ELF-1 (cell line): ENCODE measurements around the gene MAPK4.
"Not testable (repeated sequence)": the region's sequence is repeated elsewhere in the genome, so short reads cannot be mapped to it uniquely, and the experiment has no call there.

Source experiments
- DNase-seq: peaks from one replicate; pipeline ENCODE4 v3.0.0-alpha.2; 2016; ENCODE audit warnings: low read depth, low spot score

Gene MAPK4

DNA sequence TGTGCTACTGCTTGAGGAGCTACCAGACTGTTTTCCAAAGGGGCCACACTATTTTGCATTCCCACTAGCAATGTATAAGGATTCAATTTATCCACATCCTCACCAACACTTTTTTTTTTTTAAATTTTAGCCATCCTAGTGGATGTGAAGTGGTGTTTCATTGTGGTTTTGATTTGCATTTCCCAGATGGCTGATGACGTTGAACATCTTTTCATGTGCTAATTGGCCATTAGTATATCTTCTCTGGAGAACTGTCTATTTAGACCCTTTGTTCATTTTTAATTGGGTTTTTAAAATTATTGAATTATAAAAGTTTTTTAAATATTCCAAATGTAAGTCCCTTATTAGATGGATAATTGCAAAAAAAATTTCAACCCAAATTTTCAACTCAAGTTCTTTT, 121.1 kb downstream of the MAPK4 start:
- no peak for DNase-seq

DNA sequence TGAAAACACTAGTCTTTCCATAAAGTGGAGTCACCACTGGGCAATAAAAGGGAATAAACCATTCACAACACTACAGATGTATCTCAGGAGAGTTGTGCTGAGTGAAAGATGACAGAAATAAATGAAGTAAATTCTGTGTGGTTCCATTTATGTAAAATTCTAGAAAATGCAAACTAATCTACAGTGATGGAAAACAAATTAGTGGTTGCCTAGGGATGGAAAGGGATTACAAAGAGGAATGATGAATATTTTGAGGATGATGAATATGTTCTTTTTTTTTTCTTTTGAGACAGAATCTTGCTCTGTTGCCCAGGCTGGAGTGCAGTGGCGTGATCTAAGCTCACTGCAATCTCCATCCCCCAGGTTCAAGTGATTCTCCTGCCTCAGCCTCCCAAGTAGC, 123.0 kb downstream of the MAPK4 start:
- no peak for DNase-seq

DNA sequence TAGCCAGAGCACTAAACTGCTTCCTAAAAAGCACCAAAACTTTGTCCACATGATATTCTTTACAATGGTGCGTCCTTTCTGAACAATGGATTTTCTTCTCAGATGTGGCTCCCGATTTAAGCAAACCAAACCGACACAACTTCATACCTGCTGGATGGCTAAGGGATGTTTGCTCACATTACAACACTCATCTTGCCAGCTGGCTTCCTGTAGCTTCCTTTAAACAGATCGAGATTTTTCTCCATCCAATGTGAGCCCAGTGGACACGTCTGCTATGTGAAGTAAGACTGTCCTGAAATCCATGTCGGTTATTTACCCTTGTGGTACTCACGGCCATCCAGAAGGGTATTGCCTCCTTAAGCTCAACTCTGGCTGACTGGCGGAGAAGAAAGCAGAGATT, 126.5 kb downstream of the MAPK4 start:
- DNase-seq, result no peak

DNA sequence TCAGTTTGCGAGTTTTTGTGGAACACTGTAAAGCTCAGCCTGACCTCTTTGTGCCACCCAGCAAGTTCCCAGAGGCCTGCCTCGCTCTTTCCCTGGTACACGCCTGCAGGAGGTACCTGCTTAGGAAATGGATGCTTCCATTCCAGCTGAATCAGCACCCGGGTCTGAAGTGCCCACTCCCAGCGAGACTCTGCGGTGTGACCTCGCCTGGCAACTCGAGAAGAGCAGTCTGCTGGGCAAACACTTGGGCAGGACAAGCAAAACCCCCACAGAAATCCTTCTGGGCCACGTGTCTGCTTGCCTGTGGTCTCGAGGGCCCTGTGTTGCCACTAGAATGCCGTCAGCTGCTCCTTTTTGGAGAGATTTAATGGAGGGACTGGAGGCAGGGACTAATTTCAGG, 127.6 kb downstream of the MAPK4 start:
- no peak for DNase-seq

DNA sequence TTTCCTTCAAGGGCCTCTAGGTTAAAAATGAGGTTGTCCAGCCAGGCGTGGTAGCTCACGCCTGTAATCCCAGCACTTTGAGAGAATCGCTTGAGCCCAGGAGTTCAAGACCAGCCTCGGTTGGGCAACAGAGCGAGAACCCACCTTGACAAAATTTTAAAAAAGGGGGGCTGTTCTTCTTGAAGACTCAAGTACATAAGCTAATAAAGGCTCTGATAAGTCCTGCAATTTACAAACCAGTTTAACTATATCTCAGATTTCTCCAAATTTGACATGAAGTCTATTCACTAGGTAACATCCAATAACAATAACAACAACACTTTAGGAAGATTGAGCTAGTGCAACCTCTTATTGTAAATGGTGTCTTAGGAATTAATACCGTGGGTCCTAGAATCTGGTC, 129.7 kb downstream of the MAPK4 start:
- DNase-seq, result no peak

DNA sequence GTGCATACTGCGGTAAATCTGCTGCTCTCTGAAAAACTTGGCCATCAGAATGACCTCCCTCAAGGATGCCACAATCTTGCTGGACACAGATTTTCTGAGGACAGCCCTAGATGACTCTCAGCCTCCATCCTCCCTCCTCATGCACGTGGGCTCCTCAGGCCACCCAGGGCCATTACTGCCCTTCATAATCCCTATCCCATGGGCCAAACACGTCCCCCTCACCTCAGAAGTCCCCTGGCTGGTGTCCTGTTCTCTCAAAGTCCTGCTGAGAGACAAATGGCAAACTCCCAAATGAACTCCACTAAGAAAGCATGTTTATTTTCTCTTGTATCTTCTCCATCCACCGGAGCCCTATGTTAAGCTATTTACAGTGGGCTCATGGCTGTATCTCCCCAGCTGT, 134.3 kb downstream of the MAPK4 start:
- DNase-seq, result no peak

DNA sequence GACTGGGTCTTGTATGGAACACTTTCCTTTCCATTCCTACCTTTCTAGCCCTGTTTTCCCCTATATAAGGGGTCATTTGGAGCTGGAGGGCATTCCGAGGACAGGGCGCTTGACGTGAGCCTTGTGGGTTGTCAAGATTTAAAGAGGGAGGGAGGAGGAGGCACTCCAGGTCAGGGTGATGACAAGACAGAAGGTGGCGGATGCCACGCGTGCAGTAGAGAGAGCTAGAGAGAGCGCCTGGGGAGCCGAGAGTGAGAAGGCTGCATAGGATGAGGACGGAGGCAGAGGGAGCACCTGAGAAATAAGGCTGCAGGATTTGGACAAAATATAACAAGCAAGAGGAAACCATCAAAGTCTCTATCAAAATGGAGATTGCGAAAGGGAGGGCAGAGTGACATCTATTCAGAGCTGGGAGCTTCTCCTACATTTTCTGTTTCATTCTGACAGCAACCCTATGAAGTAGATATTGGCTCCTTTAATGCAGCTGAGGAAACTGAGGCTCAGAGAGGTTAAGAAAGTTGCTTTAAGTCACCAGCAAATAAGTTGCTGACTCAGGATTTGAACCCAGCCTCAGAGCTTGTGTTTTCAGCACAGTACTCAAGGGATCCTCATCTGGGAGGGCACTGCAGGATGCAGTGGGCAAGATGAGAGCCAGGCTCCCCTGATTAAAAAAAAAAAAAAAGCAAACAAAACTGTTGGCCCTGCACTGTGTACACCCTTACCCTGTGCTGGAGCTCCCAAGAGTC, 135.7 kb downstream of the MAPK4 start:
- DNase-seq, result no peak

DNA sequence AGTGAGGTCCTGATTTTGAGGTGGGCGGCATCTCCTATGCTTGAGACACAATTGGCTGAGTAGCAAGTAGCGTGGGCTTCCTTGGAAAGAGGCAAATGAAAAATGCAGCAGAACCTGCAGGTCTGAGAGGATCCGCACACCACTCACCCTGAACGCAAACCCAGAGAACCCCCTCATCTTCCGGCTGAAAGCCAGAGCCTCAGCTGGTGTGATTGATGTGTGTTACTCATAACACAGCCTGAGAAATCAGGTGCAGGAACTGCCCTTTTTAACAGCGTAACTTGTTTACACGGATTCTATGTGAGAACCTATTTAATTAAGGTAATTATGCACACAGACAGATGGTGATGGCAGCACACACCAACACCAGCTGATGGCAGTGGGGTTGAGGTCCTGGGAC, 136.5 kb downstream of the MAPK4 start:
- DNase-seq, result no peak

DNA sequence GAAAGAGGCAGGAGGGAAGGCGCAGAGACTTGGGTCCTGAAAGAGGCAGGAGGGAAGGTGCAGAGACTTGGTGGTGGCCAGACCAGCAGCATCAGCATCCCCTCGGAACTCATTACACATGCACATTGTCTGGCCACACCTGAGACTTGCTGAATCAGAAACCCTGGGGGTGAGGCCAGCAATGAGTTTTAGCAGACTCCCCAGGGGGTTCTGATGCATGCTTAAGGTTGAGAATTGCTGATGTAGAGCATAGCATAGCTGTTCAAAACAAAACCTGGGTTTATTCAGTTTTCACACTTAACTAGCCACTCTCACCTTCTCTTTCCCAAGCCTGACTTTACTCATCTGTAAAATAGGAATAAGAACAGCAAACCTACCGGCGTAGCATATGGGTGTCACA, 137.0 kb downstream of the MAPK4 start:
- DNase-seq, result peak; percentile 39

DNA sequence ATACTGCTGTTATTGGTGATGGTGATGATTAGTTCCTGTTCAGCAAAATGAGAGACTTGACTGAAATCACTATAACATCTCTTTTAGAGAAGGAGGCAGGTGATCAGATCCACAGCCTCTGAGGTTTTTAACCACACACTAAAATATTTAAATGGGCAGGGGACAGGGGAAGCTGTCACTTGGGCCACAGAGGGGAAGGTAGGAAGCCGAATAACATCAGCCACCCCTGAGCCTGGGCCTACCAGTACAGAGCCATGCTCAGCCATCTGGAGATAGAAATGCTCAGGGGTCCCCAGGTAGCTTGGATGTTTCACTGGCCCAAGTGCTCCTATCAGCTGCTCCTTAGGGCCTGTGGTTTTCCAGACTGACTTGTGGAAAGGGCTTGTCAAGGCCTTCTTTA, 137.6 kb downstream of the MAPK4 start:
- DNase-seq, result no peak

DNA sequence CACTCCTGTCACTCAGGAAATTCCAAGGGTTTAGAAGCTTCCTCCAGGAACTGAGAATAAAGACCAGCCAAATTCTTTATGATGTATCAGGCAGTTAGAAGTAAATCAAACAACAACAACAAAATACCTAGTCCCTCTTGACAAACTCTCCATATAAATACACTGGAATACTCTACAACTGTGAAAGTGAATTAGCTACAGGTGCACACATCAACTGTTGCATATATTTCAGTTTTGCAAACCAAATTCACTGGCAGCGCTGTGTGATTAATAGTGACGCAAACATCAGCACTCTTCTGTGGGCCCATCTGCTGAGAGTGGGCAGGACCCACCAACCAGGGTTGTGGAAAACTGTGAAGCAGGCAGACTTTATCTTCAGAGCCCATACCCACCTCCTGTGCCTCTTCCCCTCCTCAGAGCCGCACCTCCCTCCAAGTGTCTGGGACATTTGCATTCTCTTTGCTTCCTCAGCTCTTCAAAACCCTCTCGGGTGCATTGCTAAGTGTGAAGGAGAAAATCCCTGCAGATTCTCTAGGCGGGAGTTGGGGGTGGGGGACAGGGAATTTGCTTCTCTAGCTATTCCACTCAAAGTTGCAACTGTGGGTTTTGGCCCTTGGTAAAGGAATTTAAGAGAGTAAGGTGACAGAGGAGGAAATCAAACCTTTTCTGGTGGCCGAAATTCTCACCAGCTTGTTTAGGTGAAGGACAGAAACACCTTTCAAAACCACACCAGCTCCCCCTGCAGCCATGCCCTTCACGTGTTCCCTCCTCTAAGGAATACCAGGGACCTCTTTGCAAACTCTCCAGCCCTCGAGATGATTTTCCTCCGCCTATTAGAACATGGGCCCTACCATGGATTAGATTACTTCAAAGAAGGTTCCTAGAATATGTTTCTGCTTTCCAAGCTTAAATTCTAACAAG, 140.6 kb downstream of the MAPK4 start:
- DNase-seq, result no peak

DNA sequence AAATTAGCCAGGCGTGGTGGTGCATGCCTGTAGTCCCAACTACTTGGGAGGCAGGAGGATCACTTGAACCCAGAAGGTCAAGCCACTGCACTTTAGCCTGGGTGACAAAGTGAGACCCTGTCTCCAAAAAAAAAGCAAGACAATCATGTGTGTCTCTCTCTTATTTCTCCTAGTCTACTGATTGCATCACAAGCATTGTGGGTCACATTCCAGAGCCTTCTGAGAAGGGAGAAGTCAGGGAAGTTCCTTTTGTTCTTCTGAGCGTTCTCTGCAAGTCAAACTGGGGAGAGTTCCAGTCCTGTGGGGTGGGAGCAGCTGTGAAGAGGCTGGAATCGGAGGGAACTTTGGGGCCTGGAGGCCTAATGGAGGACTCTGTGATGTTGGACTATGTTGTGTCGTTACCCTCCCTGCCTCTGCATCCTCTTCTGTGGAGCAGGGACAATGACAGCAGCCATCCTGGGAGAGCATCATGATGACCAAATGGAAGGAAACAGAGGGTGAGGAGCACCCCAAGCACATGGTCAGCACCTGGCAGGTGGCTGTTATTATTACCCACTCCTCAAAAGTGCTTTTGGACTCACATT, 144.6 kb downstream of the MAPK4 start:
- no peak for DNase-seq

DNA sequence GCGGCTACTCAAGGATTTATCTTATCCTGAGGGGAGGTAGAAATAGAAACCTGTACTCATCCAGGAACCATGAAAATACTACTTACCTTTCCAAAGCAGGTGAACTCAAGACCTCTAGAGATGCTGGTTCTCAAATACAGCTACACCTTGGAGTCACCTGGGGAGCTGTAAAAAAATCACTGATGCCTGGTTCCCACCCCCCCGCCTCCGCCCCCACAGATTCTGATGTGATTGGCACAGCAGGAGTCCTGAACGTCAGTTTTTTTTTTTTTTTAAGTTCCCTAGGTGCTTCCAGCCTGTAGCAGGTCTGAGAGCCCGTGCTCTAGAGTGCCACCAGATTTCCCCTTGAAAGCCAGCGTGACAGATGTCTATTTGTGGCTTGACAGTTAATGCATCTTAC, 146.3 kb downstream of the MAPK4 start:
- DNase-seq, result no peak

DNA sequence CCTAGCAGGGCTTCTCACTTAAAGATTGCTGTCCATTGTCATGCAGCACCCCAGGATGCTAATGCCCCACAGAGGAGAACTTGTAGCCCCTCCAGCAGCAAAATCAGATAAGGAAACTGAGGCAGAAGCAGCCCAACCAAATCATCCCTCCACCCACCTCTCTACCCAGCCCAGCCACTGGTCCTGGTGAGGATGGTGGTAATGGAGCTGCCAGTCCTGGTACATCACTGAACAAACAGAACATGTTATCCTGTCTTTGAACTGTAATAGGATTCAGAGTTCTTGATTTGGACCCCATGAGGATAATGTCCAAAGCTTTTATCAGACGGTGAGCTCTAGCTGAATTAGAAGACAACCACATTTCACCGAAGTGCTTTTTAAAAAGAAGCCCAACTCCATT, 146.8 kb downstream of the MAPK4 start:
- no peak for DNase-seq

DNA sequence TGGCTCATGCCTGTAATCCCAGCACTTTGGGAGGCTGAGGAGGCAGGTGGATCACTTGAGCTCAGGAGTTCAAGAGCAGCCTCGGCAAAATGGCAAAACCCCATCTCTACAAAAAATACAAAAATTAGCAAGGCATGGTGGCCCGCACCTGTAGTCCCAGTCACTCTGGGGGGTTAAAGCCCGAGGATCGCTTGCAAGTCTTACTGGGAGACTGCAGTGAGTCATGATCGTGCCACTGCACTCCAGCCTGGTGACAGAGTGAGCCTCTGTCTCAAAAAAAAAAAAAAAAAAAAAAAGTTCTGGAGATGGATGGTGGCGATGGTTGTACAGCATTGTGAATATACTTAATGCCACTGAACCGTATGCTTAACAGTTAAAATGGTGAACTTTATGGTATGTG, 147.4 kb downstream of the MAPK4 start:
- not testable (repeated sequence) for DNase-seq

DNA sequence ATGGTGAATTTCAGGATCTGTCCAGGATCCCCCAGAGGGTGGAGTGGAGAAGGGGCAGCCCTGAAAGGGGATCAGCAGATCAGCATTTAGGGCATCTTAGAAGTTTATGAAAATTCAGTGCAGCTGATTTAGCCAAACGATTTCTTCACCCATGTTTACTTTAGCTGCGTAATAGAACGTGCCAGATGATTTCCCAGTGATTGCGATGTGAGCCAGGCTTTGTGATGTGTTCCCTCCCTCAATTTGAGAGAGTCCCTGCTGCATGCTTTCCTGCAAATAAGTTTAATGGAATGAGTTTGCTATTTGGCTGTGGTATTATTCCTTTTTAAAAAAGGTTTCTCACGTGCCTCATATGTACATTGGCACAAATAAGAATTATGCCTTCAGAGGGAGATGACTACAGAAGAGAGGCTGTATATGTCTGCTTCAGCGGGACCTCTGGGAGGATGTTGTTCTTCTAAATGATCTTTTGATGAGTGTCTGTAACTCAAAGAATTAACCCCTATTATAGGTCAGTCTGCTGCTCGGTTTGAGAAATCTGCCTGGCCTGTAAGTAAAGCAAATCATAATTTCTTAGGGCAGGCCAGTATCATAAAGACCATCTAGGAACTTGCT, 148.1 kb downstream of the MAPK4 start:
- no peak for DNase-seq

DNA sequence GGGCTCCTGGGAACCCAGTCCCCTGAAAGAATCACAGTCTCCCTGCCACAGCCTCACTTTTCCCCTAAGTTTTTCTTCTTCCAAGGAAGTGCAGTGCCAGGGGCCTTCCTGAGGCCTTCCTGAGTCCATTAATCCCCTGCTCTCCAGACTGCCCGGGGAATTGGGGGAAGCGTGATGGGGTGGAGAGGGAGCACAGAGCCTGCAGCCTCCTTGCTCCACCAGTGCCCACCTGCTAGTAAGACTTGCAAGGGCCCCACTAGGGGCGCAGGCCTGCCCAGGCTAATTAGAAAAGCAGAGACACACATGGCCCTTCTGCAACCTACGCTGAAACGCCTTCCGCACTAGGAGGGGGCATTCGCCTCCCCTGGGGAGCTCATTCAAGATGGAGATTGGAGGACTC, 149.3 kb downstream of the MAPK4 start:
- peak; percentile 39 for DNase-seq

DNA sequence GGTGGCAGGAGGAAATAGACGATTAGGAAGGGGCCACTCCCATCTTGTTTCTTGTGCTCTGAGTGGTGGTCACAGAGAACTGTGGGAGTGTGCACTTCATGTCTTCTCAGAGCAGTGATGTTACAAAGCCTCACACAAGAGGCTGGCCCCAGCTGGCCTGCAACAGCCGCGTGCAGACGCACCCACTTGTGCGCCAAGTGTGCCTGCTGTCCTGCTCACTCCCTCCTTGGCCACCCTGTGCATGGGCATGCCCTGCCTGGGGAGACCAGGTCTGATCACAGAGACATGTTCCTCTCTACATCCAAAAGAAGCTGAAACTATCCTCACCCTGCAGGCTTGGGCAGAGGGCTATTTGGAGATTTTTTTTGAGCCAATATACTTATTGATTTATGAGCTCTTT, 151.5 kb downstream of the MAPK4 start:
- DNase-seq, result no peak

DNA sequence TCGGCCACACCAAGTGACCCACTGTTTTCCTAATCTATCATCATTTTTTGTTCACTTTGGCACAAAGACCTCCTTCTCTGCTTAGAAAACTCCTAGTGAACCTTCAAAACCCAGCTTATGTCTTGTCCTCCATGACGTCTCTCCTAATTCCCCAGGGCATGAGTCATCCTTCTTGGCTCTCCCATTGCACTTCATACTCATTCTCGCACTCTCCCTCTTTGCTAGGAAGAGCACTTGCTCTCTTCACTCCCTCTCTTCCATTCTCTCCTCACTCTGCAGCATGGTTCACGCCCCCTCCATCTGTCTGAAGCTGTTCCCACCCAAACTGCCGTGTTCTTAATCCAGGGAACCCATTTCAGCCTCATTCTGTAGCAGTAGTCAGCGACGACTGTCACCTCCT, 156.0 kb downstream of the MAPK4 start:
- DNase-seq, result no peak

DNA sequence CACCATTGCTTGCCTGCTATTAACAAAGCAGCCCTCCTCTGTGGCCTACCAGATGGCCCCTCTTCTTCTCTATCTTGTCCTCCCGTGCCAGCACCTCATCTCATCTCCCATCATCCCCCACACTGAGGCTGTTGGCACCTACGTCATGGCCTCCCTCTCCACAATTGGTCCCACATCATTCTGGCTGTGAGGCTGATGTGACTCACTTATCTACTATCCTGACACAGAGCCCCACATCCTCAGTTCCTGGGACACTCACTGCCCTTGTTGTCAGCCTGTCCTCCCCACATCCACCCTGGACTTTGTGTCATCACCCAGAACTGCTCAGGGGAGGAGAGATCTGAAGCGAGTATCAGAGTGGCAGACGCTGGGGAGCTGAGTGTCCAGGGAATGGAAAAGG, 157.0 kb downstream of the MAPK4 start:
- no peak for DNase-seq

DNA sequence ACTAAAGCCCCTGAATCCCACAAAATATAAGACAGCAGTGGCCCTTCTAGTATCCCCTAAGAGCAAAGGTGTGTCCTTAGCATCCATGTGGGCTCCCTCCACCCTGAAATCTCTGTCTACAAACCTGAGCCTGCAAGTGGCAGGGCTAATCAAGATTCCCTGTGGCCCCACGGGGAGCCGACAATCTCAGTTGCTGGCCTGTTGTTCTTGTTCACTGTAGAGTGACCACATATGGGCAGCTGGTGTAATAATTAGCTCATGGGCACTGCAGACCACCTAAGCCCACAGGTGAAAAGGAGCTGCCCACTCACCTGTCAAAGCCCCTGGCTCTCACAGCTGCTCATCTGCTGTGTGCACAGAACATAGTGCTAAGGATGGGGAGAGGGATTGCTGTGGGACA, 157.7 kb downstream of the MAPK4 start:
- DNase-seq, result no peak
